Measurements from ENCODE around the gene EIPR1. TPM values are rescaled to one million over a fixed set of nuclear protein-coding genes. Genes with fewer than 3 reads are reported as not detected.
A peak's percentile ranks its signal among the peaks of the same experiment; 100 is the strongest.

The EIPR1 gene
- total RNA-seq, 2 experiments from 2014 or later = 38.3 to 43.1 TPM

DNA sequence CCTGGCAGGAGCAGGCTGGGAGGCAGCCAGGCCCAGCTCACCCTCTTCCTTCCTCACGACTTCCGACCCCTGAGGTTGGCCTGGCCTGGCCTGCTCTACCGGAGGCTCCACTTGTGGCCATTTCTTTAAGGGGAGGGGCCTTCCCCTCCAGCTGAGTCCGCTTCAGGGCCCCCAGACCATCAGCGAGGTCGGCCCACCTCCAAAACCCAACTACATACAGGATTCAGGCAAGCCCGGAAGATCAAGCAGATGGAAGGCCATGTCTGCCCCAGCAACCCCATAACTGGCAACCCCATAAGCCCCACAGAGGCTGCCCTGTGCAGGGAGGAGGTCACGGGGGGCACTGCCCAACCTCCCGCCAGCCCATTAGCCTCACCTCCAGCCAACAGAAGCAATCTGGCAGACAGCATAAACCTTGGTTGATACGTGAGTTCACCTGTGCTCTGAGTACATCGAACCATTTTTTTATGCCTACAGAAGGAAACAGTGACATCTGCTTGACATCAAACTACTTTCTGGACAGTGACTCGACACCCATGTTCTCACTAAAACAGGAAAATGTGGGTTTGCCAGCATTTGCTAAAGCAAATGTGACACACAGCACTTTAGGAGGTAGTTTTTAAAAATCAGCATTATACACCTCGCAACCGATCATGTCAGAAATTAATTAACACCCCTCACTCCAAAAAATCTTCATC, 98.9 kb downstream of the EIPR1 start:
- H3K9me3 Mint-ChIP-seq = peaks cover 18% of the 10 kb centered on the region
- no peak overlapping the region for H3K4me3 Mint-ChIP-seq
- H3K27me3 Mint-ChIP-seq = no peaks in the 10 kb centered on the region
- no peak for DNase-seq
- H3K4me1 Mint-ChIP-seq = no peaks in the 10 kb centered on the region
- H3K36me3 Mint-ChIP-seq = peaks cover 42% of the 10 kb centered on the region
- H3K27ac Mint-ChIP-seq = peak overlapping the region; percentile 11

- Mint-ChIP-seq H3K4me1 (no peaks in the 10 kb centered on the region), H3K27ac (no peak overlapping the region), H3K27me3 (no peaks in the 10 kb centered on the region), H3K36me3 (peaks cover 42% of the 10 kb centered on the region), H3K4me3 (no peak overlapping the region), H3K9me3 (peaks cover 18% of the 10 kb centered on the region)
- no peak for DNase-seq
Measured at GRCh38 chr2:3277748-3278520, 99.7 kb downstream of the EIPR1 start.

DNA sequence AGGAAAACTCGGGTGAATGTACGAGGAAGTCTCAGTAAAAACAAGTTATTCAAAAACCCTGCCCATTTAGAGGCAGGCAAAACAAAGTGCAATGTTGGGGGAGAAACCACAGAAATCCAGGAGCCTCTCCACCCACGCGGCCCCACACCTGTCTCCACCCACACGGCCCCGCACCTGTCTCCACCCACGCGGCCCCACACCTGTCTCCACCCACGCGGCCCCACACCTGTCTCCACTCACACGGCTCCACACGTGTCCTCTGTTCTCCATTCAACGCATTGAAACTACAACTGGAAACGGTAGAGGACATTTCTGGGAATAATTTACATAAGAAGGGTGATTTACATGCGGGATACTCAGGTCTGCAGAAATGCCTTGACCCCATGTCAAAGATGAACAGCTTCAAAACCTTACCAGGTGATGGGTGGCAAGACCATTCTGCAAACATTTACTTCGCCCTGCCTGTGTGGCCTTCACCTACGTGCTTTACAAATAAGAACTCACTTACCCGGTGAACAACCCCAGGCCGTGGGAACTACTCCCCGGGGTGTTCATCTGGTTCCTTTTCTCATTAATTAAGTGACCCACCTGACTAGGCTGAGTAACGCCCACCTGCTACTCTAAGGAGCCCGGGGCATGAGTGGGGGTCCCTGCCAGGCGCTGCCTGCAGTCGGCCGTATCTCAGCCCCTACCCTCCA, 100.4 kb downstream of the EIPR1 start:
- no peaks in the 10 kb centered on the region for H3K4me1 Mint-ChIP-seq
- H3K9me3 Mint-ChIP-seq = peaks cover 18% of the 10 kb centered on the region
- no peaks in the 10 kb centered on the region for H3K27me3 Mint-ChIP-seq
- H3K36me3 Mint-ChIP-seq = peaks cover 49% of the 10 kb centered on the region
- no peak for DNase-seq
- H3K4me3 Mint-ChIP-seq = no peak overlapping the region
- no peak overlapping the region for H3K27ac Mint-ChIP-seq

DNA sequence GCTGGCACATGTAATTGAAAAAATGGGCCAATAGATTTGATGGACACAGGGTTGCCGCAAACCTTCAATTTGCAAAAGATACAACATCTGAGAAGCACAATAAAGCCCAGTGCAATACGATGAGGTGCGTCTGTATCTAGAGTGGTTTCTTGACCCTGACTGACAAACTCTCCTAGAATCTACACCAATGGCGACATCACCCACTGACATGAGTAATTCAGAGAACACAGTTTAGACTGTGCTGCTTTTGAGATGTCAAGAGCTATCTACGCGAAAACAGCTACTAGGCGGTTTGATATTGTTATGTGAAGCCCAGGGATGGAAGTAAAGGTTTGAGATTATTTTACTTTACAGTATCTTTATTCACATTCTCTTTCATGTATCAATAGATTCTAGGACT, 104.9 kb downstream of the EIPR1 start:
- Mint-ChIP-seq H3K27me3 (no peaks in the 10 kb centered on the region), H3K27ac (no peak overlapping the region), H3K9me3 (peaks cover 14% of the 10 kb centered on the region), H3K36me3 (peaks cover 50% of the 10 kb centered on the region), H3K4me1 (no peaks in the 10 kb centered on the region), H3K4me3 (no peak overlapping the region)
- no peak for DNase-seq

DNA sequence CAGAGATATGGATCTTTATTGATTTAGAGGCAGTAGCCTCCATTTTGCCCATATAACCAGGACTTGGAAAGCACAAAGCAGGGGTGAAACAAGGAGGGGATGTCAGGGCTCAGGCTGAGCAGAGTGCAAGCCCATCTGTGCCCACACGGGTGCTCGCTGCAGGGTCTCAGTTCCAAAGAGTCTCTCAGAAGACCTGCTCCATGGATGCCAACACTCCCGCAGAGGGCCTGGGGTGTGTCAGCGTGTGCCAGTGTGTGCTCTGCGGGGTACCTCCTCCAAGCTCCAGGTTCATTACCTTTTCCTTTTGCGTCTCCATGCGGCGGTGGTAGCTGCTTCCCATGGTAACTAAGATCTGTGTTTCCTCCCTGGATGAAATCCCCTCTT, 107.5 kb downstream of the EIPR1 start:
- no peak for DNase-seq
- Mint-ChIP-seq H3K9me3 (peaks cover 5% of the 10 kb centered on the region), H3K36me3 (peaks cover 32% of the 10 kb centered on the region), H3K27ac (no peak overlapping the region), H3K4me1 (no peaks in the 10 kb centered on the region), H3K4me3 (no peak overlapping the region), H3K27me3 (no peaks in the 10 kb centered on the region)

DNA sequence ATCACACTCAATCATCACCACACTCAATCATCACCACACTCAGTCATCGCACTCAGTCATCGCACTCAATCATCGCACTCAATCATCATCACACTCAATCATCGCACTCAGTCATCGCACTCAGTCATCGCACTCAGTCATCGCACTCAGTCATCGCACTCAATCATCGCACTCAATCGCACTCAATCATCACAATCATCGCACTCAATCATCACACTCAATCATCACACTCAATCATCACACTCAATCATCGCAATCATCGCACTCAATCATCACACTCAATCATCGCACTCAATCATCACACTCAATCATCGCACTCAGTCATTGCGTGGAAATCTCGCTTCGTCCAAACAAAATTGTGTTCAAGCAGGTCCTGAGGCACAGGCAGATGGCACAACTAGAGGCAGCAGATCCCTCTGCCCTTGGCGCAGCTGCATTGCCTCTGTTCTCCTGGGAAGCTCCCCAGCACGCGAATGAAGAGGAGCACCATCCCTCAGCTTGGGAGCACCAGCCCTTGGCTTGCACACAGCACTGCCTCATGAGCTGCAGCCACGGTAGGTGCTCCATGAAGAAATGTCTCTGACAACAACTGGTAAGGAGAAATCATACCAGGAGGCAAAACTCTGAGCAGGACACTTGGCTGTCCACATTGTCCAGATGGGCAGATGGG, 108.1 kb downstream of the EIPR1 start:
- H3K4me1 Mint-ChIP-seq = no peaks in the 10 kb centered on the region
- H3K4me3 Mint-ChIP-seq = no peak overlapping the region
- no peaks in the 10 kb centered on the region for H3K27me3 Mint-ChIP-seq
- no peak for DNase-seq
- no peaks in the 10 kb centered on the region for H3K9me3 Mint-ChIP-seq
- H3K27ac Mint-ChIP-seq = no peak overlapping the region
- H3K36me3 Mint-ChIP-seq = peaks cover 28% of the 10 kb centered on the region

- no peak overlapping the region for H3K4me3 Mint-ChIP-seq
- H3K4me1 Mint-ChIP-seq = no peaks in the 10 kb centered on the region
- H3K27ac Mint-ChIP-seq = no peak overlapping the region
- peaks cover 24% of the 10 kb centered on the region for H3K36me3 Mint-ChIP-seq
- H3K27me3 Mint-ChIP-seq = no peaks in the 10 kb centered on the region
- no peaks in the 10 kb centered on the region for H3K9me3 Mint-ChIP-seq
- no peak for DNase-seq
Measured at GRCh38 chr2:3268705-3269029, 109.0 kb downstream of the EIPR1 start.

DNA sequence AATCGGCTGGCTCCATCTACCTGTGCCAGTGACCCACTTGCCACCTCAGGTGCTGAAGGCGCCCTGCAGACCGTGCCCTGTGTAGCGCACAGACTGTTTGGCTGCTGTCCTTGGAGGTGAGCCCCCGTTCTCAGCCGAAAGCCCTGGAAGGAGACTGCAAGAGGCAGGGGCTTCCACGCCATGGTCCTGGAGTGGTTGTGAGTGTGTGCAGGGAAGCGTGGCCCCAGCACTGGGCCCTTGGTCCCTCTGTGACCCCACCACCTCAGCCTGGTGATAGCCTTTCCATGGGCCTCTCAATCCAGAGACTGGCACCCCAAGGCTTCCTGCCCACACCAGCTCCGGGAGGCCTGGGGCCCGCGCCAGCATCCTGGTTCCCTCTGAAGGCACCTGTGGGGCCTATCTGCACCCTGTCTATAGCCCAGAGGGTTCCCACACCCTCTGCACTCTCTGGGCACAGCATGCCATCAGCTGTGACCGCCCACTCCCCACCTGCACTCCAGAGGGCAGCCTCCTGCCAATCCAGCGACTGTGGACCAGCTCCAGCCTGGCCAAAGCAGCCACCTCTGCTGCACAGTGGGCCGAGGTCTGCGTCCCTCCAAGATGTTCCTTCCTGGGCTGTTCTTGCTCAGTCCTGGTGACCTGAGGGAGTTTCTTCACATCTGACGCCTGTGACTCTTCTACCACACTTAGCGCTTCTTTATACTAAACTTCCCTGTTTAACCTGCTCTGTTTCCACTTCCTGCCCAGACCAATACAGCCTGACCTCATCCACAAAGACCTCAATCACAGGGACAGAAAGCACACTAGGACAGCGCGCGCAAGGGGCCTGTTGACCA, 109.5 kb downstream of the EIPR1 start:
- H3K4me1 Mint-ChIP-seq = no peaks in the 10 kb centered on the region
- no peak overlapping the region for H3K4me3 Mint-ChIP-seq
- H3K36me3 Mint-ChIP-seq = peaks cover 24% of the 10 kb centered on the region
- no peak overlapping the region for H3K27ac Mint-ChIP-seq
- no peaks in the 10 kb centered on the region for H3K27me3 Mint-ChIP-seq
- no peaks in the 10 kb centered on the region for H3K9me3 Mint-ChIP-seq
- no peak for DNase-seq

DNA sequence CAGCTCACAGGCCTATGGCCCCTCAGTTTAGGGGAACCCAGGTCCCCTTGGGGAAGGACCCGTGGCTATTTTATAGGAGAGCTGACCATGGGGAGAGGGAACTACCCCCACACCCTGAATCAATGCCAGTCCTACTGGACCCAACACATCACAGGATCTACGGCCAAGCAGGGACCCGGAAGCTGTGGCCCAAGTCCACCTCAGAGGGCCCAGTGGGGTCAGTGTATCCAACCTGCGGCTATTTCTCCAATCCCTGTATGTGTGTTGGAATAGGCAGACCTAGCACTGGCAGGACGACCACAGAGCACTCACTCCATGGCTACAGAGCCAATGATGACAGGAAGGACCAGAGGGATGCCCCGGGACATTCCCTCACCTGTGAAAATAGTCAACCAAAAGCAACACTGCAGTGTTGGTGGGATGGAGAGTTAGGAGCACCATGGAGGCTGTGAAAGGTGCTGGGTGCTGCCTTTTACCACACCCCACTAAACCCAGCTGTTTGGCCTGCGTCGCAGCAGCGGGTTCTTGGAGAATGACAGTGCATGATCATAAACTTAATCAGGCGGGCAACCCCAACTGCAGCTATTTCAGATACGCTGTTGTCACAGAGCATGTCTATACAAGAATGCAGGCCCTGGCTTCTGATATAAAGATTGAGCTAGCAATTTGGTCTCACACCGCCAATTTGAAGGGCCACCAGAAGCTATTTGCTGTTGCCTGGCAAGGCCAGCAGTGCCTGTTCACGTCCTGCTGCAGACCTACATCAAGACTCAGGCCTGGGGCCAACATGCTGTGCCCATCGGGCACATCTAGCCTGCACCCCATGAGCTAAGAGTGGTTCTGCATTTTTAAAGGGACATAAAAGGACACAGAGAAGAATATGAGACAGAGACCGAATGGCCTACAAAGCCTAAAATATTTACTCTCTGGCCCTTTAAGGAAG, 110.4 kb downstream of the EIPR1 start:
- DNase-seq = no peak
- peaks cover 20% of the 10 kb centered on the region for H3K36me3 Mint-ChIP-seq
- H3K27me3 Mint-ChIP-seq = no peaks in the 10 kb centered on the region

GRCh38 chr2:3265981-3266924, 111.4 kb downstream of the EIPR1 start:
- Mint-ChIP-seq H3K4me3 (no peak overlapping the region), H3K4me1 (no peaks in the 10 kb centered on the region), H3K36me3 (peaks cover 12% of the 10 kb centered on the region), H3K9me3 (no peaks in the 10 kb centered on the region), H3K27ac (no peak overlapping the region), H3K27me3 (no peaks in the 10 kb centered on the region)
- DNase-seq = no peak

More for the DNA sequence above, 110.4 kb downstream of the EIPR1 start:
- Mint-ChIP-seq H3K4me1 (no peaks in the 10 kb centered on the region), H3K27ac (no peak overlapping the region), H3K4me3 (no peak overlapping the region), H3K9me3 (no peaks in the 10 kb centered on the region)

GRCh38 chr2:3265471-3265870, 112.1 kb downstream of the EIPR1 start:
- Mint-ChIP-seq H3K27ac (no peak overlapping the region), H3K4me1 (no peaks in the 10 kb centered on the region), H3K9me3 (no peaks in the 10 kb centered on the region), H3K4me3 (no peak overlapping the region), H3K36me3 (peaks cover 5% of the 10 kb centered on the region), H3K27me3 (no peaks in the 10 kb centered on the region)
- DNase-seq = no peak

DNA sequence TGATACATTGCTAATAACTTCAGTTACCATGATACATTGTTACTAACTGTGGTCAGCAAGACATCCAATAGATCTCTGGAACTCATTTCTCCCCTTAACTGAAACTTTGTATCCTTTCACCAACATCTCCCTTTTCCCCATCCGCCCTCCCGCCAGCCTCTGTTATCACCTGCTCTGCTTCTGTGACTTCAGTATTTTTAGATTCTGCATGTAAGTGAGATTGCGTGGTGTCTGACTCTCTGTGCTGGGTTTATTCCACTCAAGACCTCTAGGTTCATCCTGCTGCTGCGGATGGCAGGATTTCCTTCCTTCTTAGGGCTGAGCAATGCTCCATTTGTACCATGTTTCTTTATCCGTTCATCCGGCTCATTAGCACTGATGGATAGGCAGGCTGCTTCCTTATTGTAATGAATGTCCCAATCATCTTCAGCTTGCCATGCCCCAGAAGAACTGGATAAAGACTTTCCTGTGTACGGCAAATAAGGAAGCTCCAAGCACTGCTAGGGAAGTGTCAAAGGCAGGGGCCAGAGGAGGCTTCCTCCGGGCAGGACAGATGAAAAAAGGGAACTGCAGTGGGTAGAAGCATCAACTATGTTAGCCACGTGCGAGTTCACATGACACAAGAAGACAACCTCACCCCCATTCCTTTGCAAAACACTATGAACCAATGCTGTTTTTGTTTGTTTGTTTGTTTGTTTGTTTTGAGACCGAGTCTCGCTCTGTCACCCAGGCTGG, 113.4 kb downstream of the EIPR1 start:
- no peak overlapping the region for H3K4me3 Mint-ChIP-seq
- DNase-seq = no peak
- peaks cover 5% of the 10 kb centered on the region for H3K36me3 Mint-ChIP-seq
- peaks cover 4% of the 10 kb centered on the region for H3K4me1 Mint-ChIP-seq
- no peaks in the 10 kb centered on the region for H3K27me3 Mint-ChIP-seq
- no peak overlapping the region for H3K27ac Mint-ChIP-seq
- no peaks in the 10 kb centered on the region for H3K9me3 Mint-ChIP-seq
